Mucosa of descending colon (tissue), 3 donors: ENCODE measurements around the gene KCNQ2. TPM values are rescaled to one million over a fixed set of nuclear protein-coding genes. Genes with fewer than 3 reads are reported as not detected.

Source experiments
- ATAC-seq: fragments of 200-7000 bp; cut with Tn5 transposase; one replicate; pipeline ENCODE4 v1.9.1; 2020; ENCODE audit warnings: mild to moderate bottlenecking, moderate library complexity
- DNase-seq, 3 donors: peaks; one replicate each; pipeline ENCODE4 v3.0.0-alpha.2; 2020
- H3K36me3 ChIP-seq: fragments of 200-600 bp; one replicate; pipeline ENCODE4 v1.8.0; 2021; ENCODE audit warnings: low read depth, mild to moderate bottlenecking
- H3K4me1 ChIP-seq: fragments of 200-600 bp; one replicate; pipeline ENCODE4 v1.8.0; 2021; ENCODE audit warnings: low read depth, mild to moderate bottlenecking
- H3K4me3 ChIP-seq: fragments of 200-600 bp; one replicate; pipeline ENCODE4 v1.8.0; 2021; ENCODE audit warnings: mild to moderate bottlenecking
- H3K9me3 ChIP-seq: fragments of 200-600 bp; one replicate; pipeline ENCODE4 v1.8.0; 2021; ENCODE audit warnings: mild to moderate bottlenecking
- intact Hi-C, 2 donors: fragments of 100-400 bp; cut with DNase I in 1 of 2; cut with micrococcal nuclease in 1 of 2; formaldehyde crosslinking; loops; one replicate each; pipeline versions ENCODE4 v1.11.0 to v1.11.1; 2022; cut with DNase I, micrococcal nuclease
- total RNA-seq, 3 donors: library from RNA; stranded (reverse); fragmentation: NEBNext Ultra II Directional in 2 of 3; extraction: Animal tissue kit (Norgen Biotek cat#: 25700) in 2 of 3; gene quantifications; one replicate each; pipeline versions ENCODE4 v1.2.1 to v1.2.4, GENCODE V29; 2021 to 2023
- TF ChIP-seq, protein P1 (sequence below): fragments of 200-600 bp; IDR thresholded peaks from one replicate; pipeline ENCODE4 v1.8.0; 2022; ENCODE audit warnings: antibody characterized with exemption, mild to moderate bottlenecking
- donor health status: DM: no; HTN: no; CAD: no; lungs with moderate emphysema.
- donor health status: DM: no; HTN: no; CAD: no.
- donor health status: DM: no; HTN: yes; CAD: no.

Gene KCNQ2
- total RNA-seq, 3 donors from 2014 or later: 1.4 TPM; not detected in 2

DNA sequence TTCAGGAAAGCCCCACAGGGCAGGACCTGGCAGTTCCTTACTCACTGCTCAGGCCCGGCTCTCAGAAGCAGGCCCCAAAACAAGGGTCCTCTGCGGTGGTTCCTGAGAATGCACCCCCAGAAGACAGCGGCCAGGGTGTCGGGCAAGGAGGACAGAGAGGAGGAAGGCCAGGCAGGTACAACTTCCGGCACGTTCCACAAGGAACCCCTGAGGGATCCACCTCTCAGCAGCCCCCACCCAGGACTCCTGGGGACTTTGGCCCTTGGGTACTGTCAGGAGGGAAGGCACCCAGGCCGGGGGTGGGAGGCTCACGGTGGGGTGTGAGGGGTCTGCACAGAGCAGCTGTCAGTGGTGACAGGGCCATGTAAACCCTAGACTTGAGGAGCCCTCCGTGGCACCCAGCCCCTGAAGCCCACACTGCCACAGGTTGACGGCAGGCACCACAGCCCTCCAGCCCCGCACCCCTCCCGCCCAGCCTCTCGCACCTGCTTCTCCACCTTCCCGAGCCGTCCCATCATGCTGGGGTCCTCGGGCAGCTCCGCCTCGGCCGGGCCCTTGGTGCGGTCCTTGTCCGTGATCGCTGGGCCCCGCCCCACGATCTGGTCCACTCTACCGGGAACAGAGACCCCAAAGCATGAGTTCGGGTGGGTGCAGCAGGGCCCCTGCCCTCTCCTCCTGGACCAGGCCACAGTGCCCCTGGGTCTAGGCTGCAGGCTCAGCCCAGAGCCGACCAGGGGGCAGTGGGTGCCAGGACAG, 64.3 kb downstream of the KCNQ2 start:
- Histone ChIP-seq H3K9me3 (no peaks in the 10 kb centered on the region), H3K4me1 (no peaks in the 10 kb centered on the region), H3K36me3 (no peaks in the 10 kb centered on the region), H3K4me3 (no peak overlapping the region)
- DNase-seq: no peak
- intact Hi-C loops: no loop called here
- no peak for ATAC-seq
- TF ChIP-seq, protein P1, sequence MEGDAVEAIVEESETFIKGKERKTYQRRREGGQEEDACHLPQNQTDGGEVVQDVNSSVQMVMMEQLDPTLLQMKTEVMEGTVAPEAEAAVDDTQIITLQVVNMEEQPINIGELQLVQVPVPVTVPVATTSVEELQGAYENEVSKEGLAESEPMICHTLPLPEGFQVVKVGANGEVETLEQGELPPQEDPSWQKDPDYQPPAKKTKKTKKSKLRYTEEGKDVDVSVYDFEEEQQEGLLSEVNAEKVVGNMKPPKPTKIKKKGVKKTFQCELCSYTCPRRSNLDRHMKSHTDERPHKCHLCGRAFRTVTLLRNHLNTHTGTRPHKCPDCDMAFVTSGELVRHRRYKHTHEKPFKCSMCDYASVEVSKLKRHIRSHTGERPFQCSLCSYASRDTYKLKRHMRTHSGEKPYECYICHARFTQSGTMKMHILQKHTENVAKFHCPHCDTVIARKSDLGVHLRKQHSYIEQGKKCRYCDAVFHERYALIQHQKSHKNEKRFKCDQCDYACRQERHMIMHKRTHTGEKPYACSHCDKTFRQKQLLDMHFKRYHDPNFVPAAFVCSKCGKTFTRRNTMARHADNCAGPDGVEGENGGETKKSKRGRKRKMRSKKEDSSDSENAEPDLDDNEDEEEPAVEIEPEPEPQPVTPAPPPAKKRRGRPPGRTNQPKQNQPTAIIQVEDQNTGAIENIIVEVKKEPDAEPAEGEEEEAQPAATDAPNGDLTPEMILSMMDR: no peak

DNA sequence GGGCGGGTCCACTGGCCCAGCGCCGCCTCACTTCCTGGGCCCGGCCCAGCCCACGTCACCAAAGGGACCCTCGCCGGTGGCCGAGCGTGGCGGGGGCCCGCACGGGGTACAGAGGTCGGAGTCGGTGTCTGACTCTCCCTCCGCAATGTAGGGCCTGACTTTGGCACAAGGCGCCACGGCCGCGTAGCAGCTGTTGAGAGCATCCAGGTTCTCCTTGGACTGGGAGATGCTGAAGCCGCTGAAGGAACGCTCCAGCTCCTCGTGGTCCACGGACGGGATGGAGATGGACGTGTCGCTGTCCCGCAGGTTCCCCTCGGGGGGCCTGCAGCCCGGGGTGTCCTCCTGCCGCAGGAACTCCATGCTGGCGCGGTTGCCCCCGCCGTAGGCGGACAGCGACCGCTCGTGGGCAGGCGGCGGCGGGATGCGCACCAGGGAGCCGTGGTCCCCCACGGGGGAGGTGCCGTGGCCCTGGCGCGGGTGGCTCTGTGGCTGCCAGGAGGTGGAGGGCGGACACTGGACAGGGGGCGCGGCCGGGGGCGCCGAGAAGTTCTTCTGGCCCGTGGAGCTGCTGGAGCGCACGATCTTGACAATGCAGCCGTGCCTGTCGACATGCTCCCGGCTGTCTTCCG, 65.7 kb downstream of the KCNQ2 start:
- H3K36me3 ChIP-seq: no peaks in the 10 kb centered on the region
- TF ChIP-seq, protein P1: no peak
- H3K9me3 ChIP-seq: no peaks in the 10 kb centered on the region
- intact Hi-C loops: no loop called here
- no peak for ATAC-seq
- no peaks in the 10 kb centered on the region for H3K4me1 ChIP-seq
- H3K4me3 ChIP-seq: no peak overlapping the region
- DNase-seq: no peak

DNA sequence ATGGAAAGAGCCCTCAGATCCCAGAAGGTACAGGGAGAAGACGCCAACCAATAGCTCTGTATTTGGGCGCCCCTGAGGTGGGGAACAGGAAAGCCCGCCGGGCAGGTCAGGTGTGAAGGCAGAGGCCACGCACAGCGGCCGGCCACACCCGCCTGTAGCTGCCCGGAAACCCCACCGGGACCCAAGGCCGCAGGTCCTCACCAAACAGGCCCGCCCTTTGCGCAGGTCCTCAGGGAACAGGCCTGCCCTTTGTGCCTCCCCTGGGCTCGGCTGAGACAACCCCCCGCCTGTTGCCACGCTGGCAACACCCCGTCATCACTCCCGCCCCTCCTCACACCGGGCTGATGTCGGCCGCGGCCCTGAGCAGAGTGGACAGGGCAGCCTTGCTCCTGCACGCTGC, 66.4 kb downstream of the KCNQ2 start:
- Histone ChIP-seq H3K36me3 (no peaks in the 10 kb centered on the region), H3K9me3 (no peaks in the 10 kb centered on the region), H3K4me1 (no peaks in the 10 kb centered on the region), H3K4me3 (no peak overlapping the region)
- intact Hi-C loops: no loop called here
- ATAC-seq: peak; percentile 5
- TF ChIP-seq, protein P1: no peak
- DNase-seq: no peak

DNA sequence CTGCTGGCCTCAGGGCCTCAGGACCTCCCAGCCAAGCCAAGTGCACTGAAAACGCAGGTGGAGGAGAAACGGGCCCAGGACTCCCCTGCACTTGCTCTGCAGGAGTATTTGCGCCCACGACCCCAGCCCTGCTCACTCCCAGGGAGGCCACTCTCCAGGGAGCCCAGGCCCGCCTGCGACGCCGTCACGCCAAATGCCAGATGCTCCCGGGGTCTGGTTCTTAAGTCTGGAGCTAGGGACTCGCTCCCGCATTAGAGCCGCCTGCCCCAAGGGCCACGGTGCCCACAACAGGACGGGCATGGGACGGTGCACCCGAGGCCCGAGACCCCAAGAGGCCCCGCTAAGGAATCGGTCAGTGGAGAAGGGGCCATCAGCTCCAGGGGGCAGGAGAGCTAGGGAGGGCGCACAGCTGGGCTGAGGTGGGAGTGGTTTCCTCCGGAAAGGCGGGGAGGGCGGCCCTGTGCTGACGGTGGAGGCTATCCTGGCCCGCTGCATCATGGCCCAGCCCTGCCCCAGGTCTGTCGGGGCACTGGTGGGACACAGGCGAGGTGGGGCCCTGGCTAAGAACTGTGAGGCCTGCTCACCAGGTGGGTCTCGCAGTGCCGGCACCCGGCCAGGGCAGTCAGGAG, 67.2 kb downstream of the KCNQ2 start:
- TF ChIP-seq, protein P1: no peak
- DNase-seq (no peak), ATAC-seq (no peak)
- no peaks in the 10 kb centered on the region for H3K9me3 ChIP-seq
- no peak overlapping the region for H3K4me3 ChIP-seq
- no peaks in the 10 kb centered on the region for H3K36me3 ChIP-seq
- intact Hi-C loops: no loop called here
- no peaks in the 10 kb centered on the region for H3K4me1 ChIP-seq

DNA sequence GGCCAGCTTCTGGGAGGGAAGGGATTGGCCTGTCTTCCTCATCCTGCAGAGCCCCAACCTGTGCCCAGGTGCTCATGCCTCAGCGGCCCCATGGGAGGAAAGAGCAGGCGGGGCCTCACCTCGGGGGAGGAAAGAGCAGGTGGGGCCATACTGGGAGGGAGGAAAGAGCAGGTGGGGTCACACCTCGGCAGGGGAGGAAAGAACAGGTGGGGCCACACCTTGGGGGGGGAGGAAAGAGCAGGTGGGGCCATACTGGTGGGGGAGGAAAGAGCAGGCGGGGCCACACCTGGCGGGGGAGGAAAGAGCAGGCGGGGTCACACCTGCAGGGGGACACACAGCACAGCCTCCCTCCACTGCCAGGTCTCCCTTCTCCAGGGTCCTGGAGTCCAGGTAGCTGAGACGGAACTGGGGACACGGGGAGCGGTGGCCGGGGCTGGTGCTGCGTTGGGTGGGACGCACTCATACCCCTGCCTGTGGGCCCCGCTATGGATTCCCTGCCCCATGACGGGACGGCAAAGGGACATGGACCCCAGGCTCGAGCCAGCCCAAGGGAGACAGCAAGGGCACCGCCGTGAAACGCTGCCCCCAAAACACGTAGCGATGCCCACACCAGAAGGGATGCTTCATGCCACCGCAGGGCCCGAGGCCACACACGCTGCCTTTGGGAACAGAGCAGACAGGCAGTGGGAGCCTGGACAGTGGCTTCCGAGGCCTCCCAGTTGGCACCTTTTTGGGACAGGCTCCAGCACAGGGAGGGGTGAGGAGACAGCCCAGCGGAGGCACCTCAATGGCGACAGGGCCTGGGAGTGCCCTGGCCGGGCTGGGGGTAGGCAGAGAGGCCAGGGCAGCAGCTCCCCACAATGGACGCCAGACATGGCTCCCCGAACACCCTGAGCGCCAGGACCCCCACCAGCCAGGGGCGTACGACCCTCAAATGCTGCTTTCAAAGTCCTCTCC, 68.0 kb downstream of the KCNQ2 start:
- Histone ChIP-seq H3K9me3 (no peaks in the 10 kb centered on the region), H3K4me1 (no peaks in the 10 kb centered on the region), H3K36me3 (no peaks in the 10 kb centered on the region), H3K4me3 (no peak overlapping the region)
- TF ChIP-seq, protein P1: no peak
- DNase-seq (peak in 1 of 3 donors; percentile 42), ATAC-seq (peak; percentile 62)
- intact Hi-C loops: no loop called here
